Mesenchymal stem cell (in vitro differentiated cells and primary cell): ENCODE data around the gene LDB1.

Experiments
- DNase-seq: peaks from one replicate; pipeline ENCODE4 v3.0.0-alpha.2; 2013
- H2AFZ ChIP-seq: one replicate; pipeline ENCODE4 v1.6.1; 2013; ENCODE audit warnings: low read depth, mild to moderate bottlenecking, control low read depth, inconsistent platforms, low read length, moderate library complexity
- H2AK5ac ChIP-seq: 2 replicates; pipeline ENCODE4 v1.6.1; 2013; ENCODE audit warnings: low read length, moderate library complexity, mild to moderate bottlenecking, inconsistent platforms; ENCODE audit not compliant: severe bottlenecking
- H2BK120ac ChIP-seq: one replicate; pipeline ENCODE4 v1.6.1; 2013; ENCODE audit warnings: low read depth, mild to moderate bottlenecking, inconsistent platforms, low read length, moderate library complexity
- H2BK12ac ChIP-seq, 2 experiments: one replicate each; pipeline ENCODE4 v1.6.1; 2013; ENCODE audit warnings: inconsistent platforms in 2 of 2, low read length in 2 of 2, mild to moderate bottlenecking in 2 of 2, moderate library complexity in 2 of 2, control low read depth in 1 of 2
- H2BK15ac ChIP-seq: one replicate; pipeline ENCODE4 v1.6.1; 2013; ENCODE audit warnings: mild to moderate bottlenecking, low read depth, inconsistent platforms; ENCODE audit not compliant: poor library complexity, severe bottlenecking
- H2BK5ac ChIP-seq: 2 replicates; pipeline ENCODE4 v1.6.1; 2013; ENCODE audit warnings: low read depth, mild to moderate bottlenecking, low read length, control low read depth, inconsistent platforms; ENCODE audit not compliant: poor library complexity, severe bottlenecking
- H3K14ac ChIP-seq, 2 experiments: one replicate each; pipeline ENCODE4 v1.6.1; 2013; ENCODE audit warnings: inconsistent platforms in 2 of 2, low read length in 2 of 2, control low read depth in 1 of 2, mild to moderate bottlenecking in 1 of 2, moderate library complexity in 1 of 2
- H3K18ac ChIP-seq, 2 experiments: one replicate each; pipeline ENCODE4 v1.6.1; 2013; ENCODE audit warnings: inconsistent platforms in 2 of 2, low read length in 2 of 2, control low read depth in 1 of 2, low read depth in 1 of 2, mild to moderate bottlenecking in 1 of 2
- H3K23ac ChIP-seq, 2 experiments: one replicate each; pipeline ENCODE4 v1.6.1; 2013; ENCODE audit warnings: inconsistent platforms in 2 of 2, low read length in 2 of 2, mild to moderate bottlenecking in 2 of 2, moderate library complexity in 2 of 2, control low read depth in 1 of 2
- H3K27ac ChIP-seq: 2 replicates; pipeline ENCODE4 v1.5.1; 2013; ENCODE audit warnings: mild to moderate bottlenecking, moderate library complexity, low read length, control low read depth, inconsistent platforms; ENCODE audit not compliant: poor library complexity, severe bottlenecking
- H3K27me3 ChIP-seq, 2 experiments: 2 replicates each; pipeline versions ENCODE4 v1.6.1 to v1.7.0; 2013; ENCODE audit warnings: low read length in 2 of 2, mild to moderate bottlenecking in 2 of 2, moderate library complexity in 2 of 2, control low read depth in 1 of 2, inconsistent platforms in 1 of 2; ENCODE audit not compliant: control insufficient read depth in 1 of 2, insufficient read depth in 1 of 2
- H3K36me3 ChIP-seq, 2 experiments: 2 replicates each; pipeline versions ENCODE4 v1.6.1 to v1.7.0; 2013; ENCODE audit warnings: low read length in 2 of 2, control low read depth in 1 of 2, inconsistent platforms in 1 of 2, low read depth in 1 of 2, mild to moderate bottlenecking in 1 of 2; ENCODE audit not compliant: insufficient read depth in 2 of 2, control insufficient read depth in 1 of 2
- H3K4ac ChIP-seq, 2 experiments: one replicate each; pipeline ENCODE4 v1.6.1; 2013; ENCODE audit warnings: inconsistent platforms in 2 of 2, low read length in 2 of 2, mild to moderate bottlenecking in 2 of 2, moderate library complexity in 2 of 2, control low read depth in 1 of 2, low read depth in 1 of 2
- H3K4me1 ChIP-seq: 2 replicates; pipeline ENCODE4 v1.6.1; 2013; ENCODE audit warnings: low read depth, low read length, control low read depth; ENCODE audit not compliant: control insufficient read depth, insufficient read depth
- H3K4me2 ChIP-seq: 2 replicates; pipeline ENCODE4 v1.6.1; 2013; ENCODE audit warnings: low read length, mild to moderate bottlenecking, inconsistent platforms; ENCODE audit not compliant: poor library complexity, severe bottlenecking
- H3K4me3 ChIP-seq, 2 experiments: 2 replicates each; pipeline versions ENCODE4 v1.5.1 to v1.7.0; 2013; ENCODE audit warnings: low read length in 2 of 2, mild to moderate bottlenecking in 2 of 2, control low read depth in 1 of 2, low read depth in 1 of 2; ENCODE audit not compliant: insufficient read depth in 1 of 2
- H3K79me1 ChIP-seq: replicated peaks from 2 replicates; pipeline ENCODE4 v1.6.1; 2013; ENCODE audit warnings: mild to moderate bottlenecking, control low read depth, low read length, inconsistent platforms; ENCODE audit not compliant: poor library complexity, severe bottlenecking
- H3K9ac ChIP-seq: 2 replicates; pipeline ENCODE4 v1.7.0; 2013; ENCODE audit warnings: mild to moderate bottlenecking, low read length, moderate library complexity
- H3K9me3 ChIP-seq: 2 replicates; pipeline ENCODE4 v1.7.0; 2013; ENCODE audit warnings: mild to moderate bottlenecking, low read length; ENCODE audit not compliant: control insufficient read depth
- H4K8ac ChIP-seq: one replicate; pipeline ENCODE4 v1.6.1; 2013; ENCODE audit warnings: inconsistent platforms, mild to moderate bottlenecking, low read length, moderate library complexity
- H4K91ac ChIP-seq: one replicate; pipeline ENCODE4 v1.6.1; 2013; ENCODE audit warnings: mild to moderate bottlenecking, low read length, inconsistent platforms
- WGBS: methylation state at CpG from one replicate; pipeline ENCODE4 v1.1.7; 2013; ENCODE audit warnings: mixed read lengths; 5-methylcytosine and 5-hydroxymethylcytosine counted together

LDB1 gene

DNA sequence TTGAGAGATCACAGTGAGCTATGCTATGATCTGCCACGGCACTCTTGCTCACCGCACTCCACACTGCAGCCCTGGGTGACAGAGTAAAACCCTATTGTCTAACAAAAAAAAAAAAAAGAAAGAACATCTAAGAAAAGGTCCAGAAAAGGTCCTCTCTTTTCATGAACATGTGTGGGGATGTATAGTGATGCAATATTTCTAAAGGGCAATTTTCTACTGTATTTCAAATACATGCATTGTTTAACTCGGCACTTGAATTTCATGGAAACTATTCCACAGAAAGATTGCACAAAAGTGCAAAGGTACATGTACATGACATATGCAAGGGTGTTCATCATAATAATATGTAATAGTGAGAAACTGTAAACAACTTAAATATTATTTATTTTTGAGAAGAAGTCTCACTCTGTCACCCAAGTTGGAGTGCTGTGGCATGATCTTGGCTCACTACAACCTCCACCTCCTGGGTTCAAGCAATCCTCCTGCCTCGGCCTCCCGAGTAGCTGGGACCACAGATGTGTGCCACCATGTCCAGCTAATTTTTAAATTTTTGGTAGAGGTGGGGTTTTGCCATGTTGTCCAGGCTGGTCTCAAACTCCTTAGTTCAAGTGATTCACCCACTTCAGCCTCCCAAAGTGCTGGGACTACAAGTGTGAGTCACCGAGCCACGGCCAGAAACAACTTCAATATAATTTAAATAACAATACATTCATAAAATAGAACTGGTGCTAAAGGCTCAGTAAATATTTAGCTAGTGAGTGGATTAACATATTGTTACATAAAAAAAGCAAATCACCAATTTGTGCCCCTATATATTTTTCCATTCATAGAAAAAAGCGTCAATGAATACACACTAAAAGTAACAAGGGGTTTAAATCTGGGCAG, 11.4 kb upstream of the LDB1 start:
- WGBS: 80% methylated on average over 2 of the region's 8 CpGs
- Histone ChIP-seq H2BK12ac (no peak overlapping the region), H3K14ac (no peak overlapping the region), H3K23ac (no peak overlapping the region), H4K91ac (no peak overlapping the region), H2BK15ac (no peak overlapping the region), H3K4me1 (peaks cover 13% of the 10 kb centered on the region), H3K9me3 (no peaks in the 10 kb centered on the region), H3K4me3 (peak overlapping the region in 1 of 2 experiments; percentile 98), H3K9ac (peak overlapping the region; percentile 97), H3K18ac (no peak overlapping the region), H2BK5ac (no peak overlapping the region), H3K36me3 (no peaks in the 10 kb centered on the region), H2AFZ (no peak overlapping the region), H3K79me1 (no peaks in the 10 kb centered on the region), H2BK120ac (no peak overlapping the region), H3K27ac (no peak overlapping the region), H4K8ac (no peak overlapping the region), H3K4me2 (no peak overlapping the region), H3K4ac (no peak overlapping the region), H3K27me3 (no peaks in the 10 kb centered on the region), H2AK5ac (no peak overlapping the region)
- peak; percentile 51 for DNase-seq

DNA sequence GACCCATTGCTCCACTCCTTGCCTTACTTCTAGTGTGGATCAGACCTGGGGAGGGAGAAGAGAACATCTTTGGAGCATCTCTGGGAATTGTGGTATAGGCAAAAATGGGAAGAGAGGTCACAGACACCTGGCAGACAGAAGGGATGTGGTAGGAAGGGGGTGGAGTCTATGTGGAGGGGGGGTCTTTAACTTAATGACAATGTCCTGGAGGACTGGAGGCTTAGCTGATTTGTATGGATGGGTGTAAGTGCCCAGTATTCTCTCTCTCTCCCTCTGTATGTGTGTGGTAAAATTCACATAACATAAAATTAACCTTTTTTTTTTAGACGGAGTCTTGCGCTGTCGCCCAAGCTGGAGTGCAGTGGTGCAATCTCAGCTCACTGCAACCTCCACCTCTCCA, 3.1 kb upstream of the LDB1 start:
- Histone ChIP-seq H3K36me3 (no peaks in the 10 kb centered on the region), H3K4me2 (no peak overlapping the region), H3K4me3 (no peak overlapping the region), H3K27ac (no peak overlapping the region), H3K23ac (no peak overlapping the region), H2BK15ac (no peak overlapping the region), H3K9me3 (no peaks in the 10 kb centered on the region), H4K91ac (peak overlapping the region; percentile 40), H3K18ac (peak overlapping the region in 1 of 2 experiments; percentile 28), H2AK5ac (peak overlapping the region; percentile 83), H2BK12ac (peak overlapping the region in 1 of 2 experiments; percentile 73), H3K14ac (no peak overlapping the region), H3K4ac (peak overlapping the region in 1 of 2 experiments; percentile 44), H3K9ac (no peak overlapping the region), H2AFZ (no peak overlapping the region), H3K4me1 (peaks cover 25% of the 10 kb centered on the region), H3K27me3 (no peaks in the 10 kb centered on the region), H3K79me1 (no peaks in the 10 kb centered on the region), H2BK5ac (no peak overlapping the region), H4K8ac (no peak overlapping the region), H2BK120ac (no peak overlapping the region)
- 96% methylated on average over 3 of the region's 3 CpGs for WGBS
- DNase-seq: no peak

DNA sequence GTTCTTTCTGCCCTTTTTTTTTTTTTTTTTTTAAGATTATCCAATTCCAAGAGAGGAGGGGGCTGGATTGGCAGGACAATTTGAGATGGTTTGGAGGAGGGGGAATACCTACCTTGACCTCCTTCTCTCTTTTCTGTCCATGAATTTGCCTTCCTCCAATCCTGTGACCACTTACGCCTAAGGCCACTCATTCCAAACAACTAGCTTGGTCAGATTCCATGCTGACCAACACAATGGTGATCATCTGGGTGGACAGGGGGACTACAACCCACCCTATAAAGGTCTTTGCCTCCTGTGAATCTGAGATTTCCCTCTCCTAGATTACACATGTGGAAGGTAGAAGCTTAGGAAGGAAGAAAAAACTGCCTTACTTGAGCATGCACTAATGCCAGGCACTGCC, 2.3 kb upstream of the LDB1 start:
- peak overlapping the region in 1 of 2 experiments; percentile 92 for H3K4ac ChIP-seq
- no peak overlapping the region for H3K4me3 ChIP-seq
- no peak overlapping the region for H3K4me2 ChIP-seq
- H3K36me3 ChIP-seq: no peaks in the 10 kb centered on the region
- H3K14ac ChIP-seq: peak overlapping the region in 1 of 2 experiments; percentile 18
- peak overlapping the region; percentile 50 to 98 for H2BK12ac ChIP-seq
- H2AK5ac ChIP-seq: peak overlapping the region; percentile 41
- H2BK120ac ChIP-seq: peak overlapping the region; percentile 86
- no peak overlapping the region for H3K9ac ChIP-seq
- peak overlapping the region; percentile 97 for H3K27ac ChIP-seq
- H2AFZ ChIP-seq: no peak overlapping the region
- H4K91ac ChIP-seq: peak overlapping the region; percentile 72
- H3K79me1 ChIP-seq: no peaks in the 10 kb centered on the region
- H3K4me1 ChIP-seq: peaks cover 28% of the 10 kb centered on the region
- no peaks in the 10 kb centered on the region for H3K9me3 ChIP-seq
- WGBS: 100% methylated on average over 1 of the region's 1 CpG
- no peak overlapping the region for H4K8ac ChIP-seq
- DNase-seq: no peak
- H2BK15ac ChIP-seq: no peak overlapping the region
- H3K18ac ChIP-seq: peak overlapping the region; percentile 30 to 31
- H3K23ac ChIP-seq: no peak overlapping the region
- no peaks in the 10 kb centered on the region for H3K27me3 ChIP-seq
- no peak overlapping the region for H2BK5ac ChIP-seq

DNA sequence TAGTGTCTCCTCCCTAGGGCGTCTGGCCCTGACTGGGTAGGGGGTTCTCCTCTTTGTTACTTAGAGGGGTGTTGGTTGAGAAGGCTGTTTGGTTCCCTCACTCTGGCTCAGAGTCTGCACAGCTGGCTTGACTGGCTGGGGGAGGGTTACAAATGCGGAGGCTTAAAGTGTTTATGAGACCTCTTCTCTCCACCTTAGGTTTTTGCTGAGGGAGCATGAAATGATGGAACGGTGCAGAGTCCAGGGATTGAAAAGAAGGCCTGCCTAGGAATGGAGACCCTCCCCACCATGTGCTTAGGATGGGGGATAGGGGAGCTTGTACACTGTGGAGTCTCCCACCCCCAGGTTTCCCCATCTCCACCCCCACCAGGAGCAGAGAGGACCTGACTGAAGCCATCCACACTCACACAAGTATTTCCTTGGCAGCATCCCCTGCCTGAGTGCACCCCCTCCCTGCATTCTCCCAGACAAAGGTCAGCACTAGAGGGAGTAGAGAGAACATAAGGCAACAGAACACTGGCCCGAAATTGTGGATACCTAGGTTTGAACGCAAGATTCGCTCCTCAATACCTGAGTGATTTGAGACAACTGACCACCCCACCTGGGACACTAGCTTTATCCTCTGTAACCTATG, 1.7 kb upstream of the LDB1 start:
- peak overlapping the region in 1 of 2 experiments; percentile 88 for H3K4me3 ChIP-seq
- no peak overlapping the region for H2AFZ ChIP-seq
- H3K9ac ChIP-seq: peak overlapping the region; percentile 95
- peak overlapping the region; percentile 86 for H2BK120ac ChIP-seq
- H3K14ac ChIP-seq: peak overlapping the region in 1 of 2 experiments; percentile 26
- 32% methylated on average over 5 of the region's 6 CpGs for WGBS
- H3K36me3 ChIP-seq: no peaks in the 10 kb centered on the region
- peak overlapping the region; percentile 39 for H2BK15ac ChIP-seq
- peaks cover 30% of the 10 kb centered on the region for H3K4me1 ChIP-seq
- peak overlapping the region; percentile 47 for H4K8ac ChIP-seq
- no peaks in the 10 kb centered on the region for H3K79me1 ChIP-seq
- peak overlapping the region; percentile 95 for H3K4me2 ChIP-seq
- peak overlapping the region; percentile 73 to 92 for H3K4ac ChIP-seq
- H3K27ac ChIP-seq: peak overlapping the region; percentile 97
- DNase-seq: peak; percentile 80
- H3K9me3 ChIP-seq: no peaks in the 10 kb centered on the region
- peak overlapping the region; percentile 86 for H2AK5ac ChIP-seq
- peak overlapping the region; percentile 23 to 79 for H3K18ac ChIP-seq
- H2BK5ac ChIP-seq: peak overlapping the region; percentile 49
- H3K27me3 ChIP-seq: no peaks in the 10 kb centered on the region
- H4K91ac ChIP-seq: peak overlapping the region; percentile 99
- peak overlapping the region; percentile 49 to 90 for H2BK12ac ChIP-seq
- peak overlapping the region in 1 of 2 experiments; percentile 32 for H3K23ac ChIP-seq
